Dermis blood vessel endothelial cell (primary cell): ENCODE results near the gene MYOZ3. TPM values are rescaled to one million over a fixed set of nuclear protein-coding genes. Genes with fewer than 3 reads are reported as not detected.
A peak's percentile ranks its signal among the peaks of the same experiment; 100 is the strongest.

ENCODE experiments used
- DNase-seq: peaks from one replicate; pipeline ENCODE4 v3.0.0; 2010
- total RNA-seq: library from RNA; depleted of rRNA; stranded (reverse); fragments of >200 nt; gene quantifications from 2 replicates; pipeline ENCODE4 v1.2.3, GENCODE V29; 2014

Gene MYOZ3
- 0.17 and 0.37 TPM in 2 replicates for total RNA-seq

- no peak for DNase-seq
Observed at GRCh38 chr5:150661086-150661485, at the start of gene MYOZ3. Gene MYOZ3, plus strand, starts transcription at chr5:150661251. Its CDS starts 1,691 bp downstream, at chr5:150662942.

- peak; percentile 95 for DNase-seq
Observed at GRCh38 chr5:150612405-150612804, 48.6 kb upstream of the MYOZ3 start.

GRCh38 chr5:150612905-150613670 lies 48.0 kb upstream of the MYOZ3 start:
- peak; percentile 33 for DNase-seq

- no peak for DNase-seq
Observed at GRCh38 chr5:150613991-150614660, 46.9 kb upstream of the MYOZ3 start.

- no peak for DNase-seq
Observed at GRCh38 chr5:150614661-150615060, 46.4 kb upstream of the MYOZ3 start.

GRCh38 chr5:150615141-150615699 lies 45.8 kb upstream of the MYOZ3 start:
- DNase-seq, result peak; percentile 85

GRCh38 chr5:150616024-150616470 lies 45.0 kb upstream of the MYOZ3 start:
- DNase-seq, result peak; percentile 75

GRCh38 chr5:150616506-150616905 lies 44.5 kb upstream of the MYOZ3 start:
- DNase-seq, result no peak

GRCh38 chr5:150618163-150618562 lies 42.9 kb upstream of the MYOZ3 start:
- DNase-seq, result no peak

- DNase-seq, result peak; percentile 50
Observed at GRCh38 chr5:150618588-150619281, 42.3 kb upstream of the MYOZ3 start.

- peak; percentile 72 for DNase-seq
Observed at GRCh38 chr5:150619359-150620230, 41.5 kb upstream of the MYOZ3 start.

GRCh38 chr5:150621301-150621700 lies 39.8 kb upstream of the MYOZ3 start:
- no peak for DNase-seq

GRCh38 chr5:150622157-150622556 lies 38.9 kb upstream of the MYOZ3 start:
- no peak for DNase-seq

- DNase-seq, result no peak
Observed at GRCh38 chr5:150623152-150623877, 37.7 kb upstream of the MYOZ3 start.

GRCh38 chr5:150623878-150624216 lies 37.2 kb upstream of the MYOZ3 start:
- DNase-seq, result no peak

GRCh38 chr5:150624334-150625163 lies 36.5 kb upstream of the MYOZ3 start:
- peak; percentile 57 for DNase-seq

- DNase-seq, result no peak
Observed at GRCh38 chr5:150625164-150625535, 35.9 kb upstream of the MYOZ3 start.

- no peak for DNase-seq
Observed at GRCh38 chr5:150625831-150626746, 35.0 kb upstream of the MYOZ3 start.

GRCh38 chr5:150626853-150627276 lies 34.2 kb upstream of the MYOZ3 start:
- DNase-seq, result peak; percentile 69
